NOMO-1 treated with DMSO at 0.1 percent for 48 hours (cell line): Measurements from ENCODE around the gene MZF1.
A peak's percentile ranks its signal among the peaks of the same experiment; 100 is the strongest.
"Not testable (repeated sequence)": the region's sequence is repeated elsewhere in the genome, so short reads cannot be mapped to it uniquely, and the experiment has no call there.

Experiments used
- DNase-seq: peaks from one replicate; lab custom pipeline; 2025; ENCODE audit not compliant: unreplicated experiment; lab: John Stamatoyannopoulos, UW

The MZF1 gene

GRCh38 chr19:58543826-58544590, 29.1 kb downstream of the MZF1 start, which contains the start of gene TRIM28:
Gene TRIM28 (plus strand): TSS chr19:58544064. CDS start chr19:58544758, 694 bp downstream.
- DNase-seq: no peak

DNA sequence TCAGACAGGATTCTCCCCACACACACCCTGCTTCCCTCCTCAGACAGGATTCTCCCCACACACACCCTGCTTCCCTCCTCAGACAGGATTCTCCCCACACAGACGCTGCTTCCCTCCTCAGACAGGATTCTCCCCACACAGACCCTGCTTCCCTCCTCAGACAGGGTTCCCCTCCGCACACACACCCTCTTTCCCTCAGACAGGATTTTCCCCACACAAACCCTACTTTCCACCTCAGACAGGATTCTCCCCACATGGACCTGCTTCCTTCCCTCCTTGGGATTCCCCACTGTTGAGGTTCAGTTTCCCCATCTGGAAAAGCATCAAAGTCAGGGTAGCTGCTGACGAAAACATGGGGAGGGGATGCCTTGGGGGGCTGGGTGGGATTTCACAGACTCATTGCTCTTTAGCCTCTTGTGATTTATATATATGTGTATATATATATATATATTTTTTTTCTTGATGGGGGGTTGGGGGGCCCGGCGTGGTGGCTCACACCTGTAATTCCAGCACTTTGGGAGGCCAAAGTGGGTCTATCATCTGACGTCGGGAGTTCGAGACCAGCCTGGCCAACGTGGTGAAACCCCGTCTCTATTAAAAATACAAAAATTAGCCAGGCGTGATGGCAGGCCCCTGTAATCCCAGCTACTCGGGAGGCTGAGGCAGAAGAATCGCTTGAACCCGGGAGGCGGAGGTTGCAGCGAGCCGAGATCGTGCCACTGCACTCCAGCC, 30.3 kb downstream of the MZF1 start:
- not testable (repeated sequence) for DNase-seq

GRCh38 chr19:58539169-58539559, 34.0 kb downstream of the MZF1 start:
- DNase-seq: not testable (repeated sequence)

DNA sequence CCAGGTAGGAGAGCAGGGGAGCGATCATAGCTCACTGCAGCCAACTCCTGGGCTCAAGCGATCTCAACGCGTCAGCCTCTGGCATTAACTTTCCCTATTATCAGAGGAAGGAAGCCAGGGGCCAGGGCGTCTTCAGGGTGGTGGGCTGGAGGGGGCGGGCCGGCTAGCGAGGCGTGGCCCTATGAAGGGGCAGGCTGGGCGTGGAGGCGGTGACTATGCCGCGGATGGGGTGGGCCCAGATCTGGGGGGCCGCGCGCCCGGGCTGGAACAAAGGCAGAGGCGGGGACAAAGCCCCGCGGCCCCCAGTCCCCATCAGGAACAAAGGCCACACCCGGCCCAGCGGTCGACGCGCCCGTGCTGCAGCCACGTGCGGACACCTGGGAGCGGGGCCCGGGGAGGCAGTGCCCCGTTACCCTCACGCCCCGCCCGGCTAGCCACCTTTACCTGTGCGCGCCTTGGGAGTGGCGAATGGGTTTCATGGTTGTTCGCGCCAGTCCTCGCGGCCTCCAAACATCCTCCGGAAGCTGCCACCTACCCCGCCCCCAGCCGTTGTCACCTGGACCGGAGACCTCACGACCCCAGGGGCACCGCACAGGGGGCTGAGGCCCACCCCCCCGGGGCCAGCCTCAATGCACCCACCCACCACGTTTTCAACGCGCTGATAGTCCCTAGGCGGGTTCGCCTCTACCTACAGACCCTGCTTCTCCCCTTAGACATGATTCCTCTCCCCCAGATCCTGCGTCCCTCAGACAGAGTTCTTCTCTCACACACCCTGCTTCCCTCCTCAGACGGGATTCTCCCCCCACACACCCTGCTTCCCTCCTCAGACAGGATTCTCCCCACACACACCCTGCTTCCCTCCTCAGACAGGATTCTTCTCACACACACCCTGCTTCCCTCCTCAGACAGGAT, 34.6 kb downstream of the MZF1 start:
- DNase-seq: peak; percentile 39

- DNase-seq: no peak
These were observed 36.0 kb downstream of the MZF1 start for GRCh38 chr19:58536852-58537798.

DNA sequence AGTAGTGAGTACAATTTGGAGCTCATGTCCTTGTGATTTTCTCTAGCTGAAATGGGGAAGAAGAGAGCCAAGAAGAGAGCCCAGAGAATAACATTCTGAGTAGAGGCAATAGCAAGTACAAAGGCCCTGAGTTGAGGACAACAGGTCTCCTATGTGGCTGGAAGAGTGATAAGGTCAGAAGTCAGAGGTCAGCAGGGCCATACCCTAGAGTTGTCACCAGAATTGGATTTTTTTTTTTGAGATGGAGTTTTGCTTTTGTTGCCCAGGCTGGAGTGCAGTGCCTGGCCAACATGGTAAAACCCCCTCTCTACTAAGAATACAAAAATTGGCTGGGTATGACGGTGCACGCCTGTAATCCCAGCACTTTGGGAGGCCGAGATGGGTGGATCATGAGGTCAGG, 37.3 kb downstream of the MZF1 start:
- no peak for DNase-seq

DNA sequence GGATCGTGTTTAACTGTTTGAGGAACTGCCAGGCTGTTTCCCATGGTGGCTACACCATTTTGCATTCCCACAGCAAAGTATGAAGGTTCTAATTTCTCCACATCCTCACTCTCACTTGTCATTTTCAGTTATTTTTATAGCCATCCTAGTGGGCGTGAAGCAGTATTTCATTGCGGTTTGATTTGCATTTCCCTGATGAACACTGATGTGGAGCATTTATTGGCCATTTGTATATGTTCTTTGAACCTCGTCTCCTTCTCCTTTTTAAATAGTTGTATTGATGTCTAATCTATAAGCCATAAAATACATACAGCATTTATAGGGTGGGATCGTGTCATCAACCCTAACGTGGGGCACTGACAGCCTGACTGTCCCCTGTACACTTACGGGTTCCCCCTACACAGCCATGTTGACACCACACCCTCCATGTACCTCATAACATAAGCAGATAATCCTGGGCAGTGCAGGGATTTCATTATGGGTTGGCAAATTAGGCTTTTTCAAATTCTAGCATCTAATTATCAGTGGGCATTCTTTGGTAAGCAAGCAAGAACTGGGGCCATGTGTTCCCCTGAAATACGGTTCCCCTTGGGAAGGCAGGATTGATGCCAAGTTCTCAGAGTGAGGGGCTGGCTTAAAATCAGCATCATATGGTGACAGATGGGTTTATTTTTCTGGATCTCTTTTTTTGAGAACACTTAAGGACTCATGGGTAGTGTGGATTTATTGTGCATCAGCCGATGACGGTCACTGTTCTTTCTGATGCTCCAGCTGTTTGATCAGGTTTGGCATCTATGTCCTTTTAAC, 41.9 kb downstream of the MZF1 start:
- no peak for DNase-seq

DNA sequence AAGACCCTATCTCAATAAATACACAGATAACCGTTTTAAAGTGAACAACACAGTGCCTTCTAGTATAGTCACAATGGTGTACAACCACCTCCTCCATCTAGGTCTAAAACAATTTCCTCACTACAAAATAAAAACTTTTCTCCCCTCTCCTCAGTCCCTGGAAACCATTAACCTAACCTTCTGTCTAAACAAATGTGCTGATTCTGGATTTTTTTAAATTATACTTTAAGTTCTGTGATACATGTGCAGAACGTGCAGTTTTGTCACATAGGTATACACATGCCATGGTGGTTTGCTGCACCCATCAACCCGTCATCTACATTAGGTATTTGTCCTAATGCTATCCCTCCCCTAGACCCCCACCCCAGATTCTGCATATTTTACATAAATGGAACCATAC, 43.7 kb downstream of the MZF1 start:
- no peak for DNase-seq

DNA sequence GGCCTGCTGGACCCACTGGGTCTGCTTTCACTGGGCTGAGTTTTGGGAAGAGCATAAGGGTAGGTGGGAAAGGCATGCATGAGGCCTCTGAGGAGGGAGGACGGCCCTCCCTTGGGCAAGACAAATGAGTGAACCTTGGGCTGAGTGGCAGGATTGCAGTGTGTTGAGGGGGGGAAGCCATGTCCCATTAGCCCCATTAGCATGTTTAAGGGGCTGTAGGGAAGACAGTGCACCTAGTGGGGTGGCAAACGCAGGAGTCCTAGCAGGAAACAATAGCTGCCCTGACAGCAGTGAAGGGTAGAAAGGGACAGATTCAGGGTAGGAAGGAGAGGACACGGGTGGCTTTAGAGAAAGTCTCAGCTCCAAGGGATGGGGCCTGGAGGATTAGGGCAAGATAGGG, 50.4 kb downstream of the MZF1 start:
- no peak for DNase-seq

DNA sequence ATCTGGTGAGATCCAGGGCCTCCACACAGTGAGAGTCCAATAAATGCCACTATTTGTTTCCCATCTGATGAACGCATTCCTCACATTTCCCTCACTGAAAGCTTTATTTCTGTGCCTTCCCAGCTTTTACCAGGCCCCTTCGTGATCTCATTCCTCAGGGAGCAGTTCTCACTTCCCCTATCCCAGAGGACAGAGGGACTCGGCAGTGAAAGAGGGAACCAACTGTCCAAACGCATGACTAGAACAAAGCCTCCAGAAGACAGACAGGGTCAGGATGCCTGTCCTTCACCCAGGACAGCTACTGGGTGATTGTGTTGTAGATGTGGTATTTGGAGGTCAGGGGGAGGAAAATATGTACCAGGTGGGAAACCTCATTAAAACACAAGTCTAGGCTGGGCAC, 51.5 kb downstream of the MZF1 start:
- no peak for DNase-seq

DNA sequence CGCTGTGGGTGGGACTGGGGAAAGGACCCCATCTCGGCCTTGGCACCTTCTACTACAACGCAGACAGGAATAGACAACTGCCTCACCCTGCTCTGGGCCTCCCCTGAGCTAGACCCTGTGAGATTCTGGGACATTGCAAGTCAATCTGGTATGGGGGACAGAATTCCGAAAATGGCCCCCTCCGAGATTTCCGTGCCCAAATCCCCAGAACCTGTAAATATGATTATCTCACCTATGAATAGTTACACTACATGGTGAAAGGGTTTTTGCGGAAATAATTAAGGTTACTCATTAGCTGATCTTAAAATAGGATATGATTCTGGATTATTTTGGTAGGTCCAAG, 52.9 kb downstream of the MZF1 start:
- DNase-seq: no peak

DNA sequence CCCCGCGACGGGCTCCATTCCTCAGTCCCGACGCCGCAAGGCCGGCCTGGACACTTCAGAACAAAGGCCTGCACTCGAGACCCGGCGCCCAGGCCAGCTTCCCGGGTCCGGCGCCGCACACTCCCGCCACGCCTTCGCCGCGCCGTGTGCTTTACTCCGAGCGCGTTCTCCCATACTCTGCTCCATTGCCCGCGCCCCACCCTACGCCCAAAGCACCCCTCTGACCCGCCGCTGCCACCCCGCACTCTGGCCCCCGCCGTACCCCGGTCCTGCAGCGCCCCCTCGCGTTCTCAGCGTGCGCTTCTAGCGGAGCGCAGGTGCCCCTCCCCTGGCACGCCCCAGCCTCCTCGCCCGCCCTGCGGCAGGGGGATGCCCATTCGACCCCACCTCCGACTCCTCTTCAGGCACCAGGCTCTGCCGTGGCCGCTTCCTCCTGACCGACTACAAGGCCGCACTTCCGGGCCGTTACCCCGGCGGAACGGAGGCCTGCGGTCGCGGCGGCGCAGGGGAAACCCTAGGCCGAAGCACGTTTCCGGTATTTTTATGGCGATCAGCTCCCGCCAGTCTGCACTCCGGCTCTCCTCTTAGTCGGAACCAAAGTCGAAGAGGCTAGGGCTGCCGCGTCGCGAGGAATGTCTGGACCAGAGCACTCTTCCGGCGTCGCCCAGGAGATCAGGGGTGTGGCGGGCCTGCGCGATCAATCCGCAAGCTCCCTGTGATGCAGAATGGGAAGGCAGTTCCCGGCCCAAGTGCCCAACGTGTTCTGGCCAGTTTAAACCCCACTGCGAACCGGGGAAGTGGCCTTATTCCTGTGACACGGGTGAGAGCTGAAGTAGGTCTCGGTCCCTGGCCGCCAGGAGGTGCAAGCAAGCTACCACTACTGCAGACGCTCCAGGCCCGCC, 53.5 kb downstream of the MZF1 start, which contains the start of gene ZBTB45:
ZBTB45 (minus strand) TSS at position 456 of the 902 bp plus-strand sequence. CDS start 2,137 bp downstream, outside the sequence.
- DNase-seq: peak; percentile 97

GRCh38 chr19:58519087-58519354, 54.1 kb downstream of the MZF1 start:
- peak; percentile 59 for DNase-seq

DNA sequence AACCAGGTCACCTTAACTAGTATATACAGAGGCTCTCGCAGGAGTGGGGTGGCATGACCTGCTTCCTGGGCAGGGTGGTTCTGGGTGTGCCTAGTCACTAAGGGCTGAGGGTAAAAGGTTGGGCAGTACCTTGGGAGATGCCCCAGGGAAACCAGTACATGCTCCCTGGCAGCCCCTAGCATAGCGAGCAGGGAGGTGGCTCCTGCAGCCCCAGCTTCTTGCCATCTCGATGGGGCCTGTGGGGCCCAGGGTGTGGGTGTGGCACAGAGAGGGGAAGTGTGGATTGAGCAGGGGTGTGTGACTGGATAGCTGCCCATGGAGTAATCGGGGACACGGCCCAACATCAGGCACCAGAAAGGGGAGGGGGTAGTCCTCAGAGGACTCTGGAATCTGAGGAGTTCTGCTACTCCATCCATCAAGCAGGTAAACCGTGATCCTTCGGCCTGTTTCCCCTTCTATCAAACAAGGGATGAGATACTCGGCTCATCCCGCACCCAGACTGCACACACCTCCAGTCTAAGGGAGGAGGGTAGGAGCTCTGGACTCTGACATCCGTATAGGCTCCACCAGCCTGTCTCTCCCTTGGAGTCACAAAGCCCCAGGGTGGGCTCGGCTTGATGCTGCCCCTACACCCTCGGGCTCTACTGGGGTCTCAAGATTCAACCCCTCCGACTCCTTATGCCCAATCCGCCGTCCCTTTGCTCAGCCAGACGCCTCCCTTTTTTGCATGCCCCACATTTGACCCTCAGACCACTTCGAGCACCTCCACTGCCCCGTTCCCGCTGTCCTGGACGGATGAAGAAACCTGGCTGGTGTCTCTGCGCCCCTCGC, 54.7 kb downstream of the MZF1 start:
- DNase-seq: peak; percentile 73

GRCh38 chr19:58516964-58517833, 55.9 kb downstream of the MZF1 start:
- DNase-seq: no peak

DNA sequence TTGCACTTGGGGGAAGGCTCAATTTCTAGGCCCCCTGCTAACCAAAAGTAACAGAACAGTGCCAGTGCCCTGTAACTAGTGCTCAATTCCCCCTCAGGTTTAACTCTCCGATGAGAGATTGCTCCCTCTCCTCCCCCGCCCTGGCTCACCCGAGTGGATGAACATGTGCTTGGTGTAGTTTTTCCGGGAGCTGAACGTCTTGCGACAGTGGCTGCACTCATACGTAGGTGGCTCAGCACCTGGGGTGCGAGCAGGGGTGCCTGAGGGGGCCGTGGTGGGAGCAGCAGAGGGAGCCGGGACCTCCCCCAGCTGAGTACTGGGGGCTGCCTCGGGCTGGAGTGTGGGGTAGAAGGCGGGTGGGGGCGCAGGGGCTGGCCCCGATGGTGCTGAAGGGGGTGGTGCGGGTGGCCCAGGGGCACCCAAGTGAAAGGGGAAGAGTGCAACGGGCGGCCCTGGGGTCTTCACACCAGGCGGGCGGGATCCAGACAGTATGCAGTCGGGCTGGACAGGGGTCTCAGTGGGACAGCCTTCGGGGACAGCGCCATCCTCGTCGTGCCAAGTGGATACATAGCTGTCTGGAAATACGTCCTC, 56.8 kb downstream of the MZF1 start:
- no peak for DNase-seq
